Transverse colon (tissue), 4 donors: ENCODE data around the gene TMEM89. TPM values are rescaled to one million over a fixed set of nuclear protein-coding genes. Genes with fewer than 3 reads are reported as not detected.

Experiments used
- DNase-seq: peaks from one replicate; pipeline ENCODE4 v3.0.0-alpha.2; 2019
- H3K27ac ChIP-seq, 4 donors: fragments of 200-600 bp; sonication (generic); 2 replicates each; pipeline ENCODE4 v1.5.1; 2016 to 2018; ENCODE audit warnings: inconsistent platforms in 4 of 4
- H3K27me3 ChIP-seq: fragments of 200-600 bp; sonication (generic); 2 replicates; pipeline ENCODE4 v1.5.1; 2017; ENCODE audit warnings: inconsistent platforms
- H3K36me3 ChIP-seq, 4 donors: fragments of 200-600 bp; sonication (generic); 2 replicates each; pipeline ENCODE4 v1.5.1; 2017 to 2019; ENCODE audit warnings: inconsistent platforms in 4 of 4
- H3K4me1 ChIP-seq, 4 donors: fragments of 200-600 bp; sonication (generic); 2 replicates each; pipeline ENCODE4 v1.5.1; 2017 to 2020; ENCODE audit warnings: inconsistent platforms in 4 of 4
- H3K4me3 ChIP-seq, 4 donors: fragments of 200-600 bp; sonication (generic); 1 replicate in 1 of 4; 2 replicates in 3 of 4; pipeline versions ENCODE4 v1.5.1 to v1.6.1; 2017 to 2019; ENCODE audit warnings: inconsistent platforms in 4 of 4
- H3K9me3 ChIP-seq, 2 donors: fragments of 200-600 bp; sonication (generic); 2 replicates each; pipeline ENCODE4 v1.5.1; 2017 to 2019; ENCODE audit warnings: inconsistent platforms in 2 of 2
- CTCF ChIP-seq, 5 experiments: fragments of 200-600 bp in 3 of 5; fragments of 450-650 bp in 2 of 5; sonication (generic) in 3 of 5; IDR thresholded peaks; 1 replicate in 2 of 5; 2 replicates in 3 of 5; pipeline ENCODE4 v1.5.1; 2016 to 2017; ENCODE audit warnings: antibody characterized with exemption in 5 of 5, inconsistent platforms in 3 of 5, mild to moderate bottlenecking in 2 of 5, moderate library complexity in 1 of 5
- EP300 ChIP-seq: sonication (generic); formaldehyde crosslinking; IDR thresholded peaks from one replicate; pipeline ENCODE4 v1.6.1; 2017; ENCODE audit warnings: antibody characterized with exemption, low read depth
- POLR2A ChIP-seq: fragments of 450-650 bp; IDR thresholded peaks from one replicate; pipeline ENCODE4 v1.6.1; 2016; ENCODE audit warnings: antibody characterized with exemption, mild to moderate bottlenecking, moderate library complexity
- POLR2AphosphoS5 ChIP-seq, 3 donors: sonication (generic); formaldehyde crosslinking; IDR thresholded peaks; one replicate each; pipeline ENCODE4 v1.6.1; 2016; ENCODE audit warnings: antibody characterized with exemption in 3 of 3
- WGBS, 2 donors: methylation state at CpG; one replicate each; pipeline ENCODE4 v1.1.5; 2018; ENCODE audit warnings: low coverage in 1 of 2; 5-methylcytosine and 5-hydroxymethylcytosine counted together
- in situ Hi-C, 4 donors: fragments of 200-750 bp; cut with MboI; loops; one replicate each; pipeline versions ENCODE4 v1.15.0 to v1.15.1; 2017; ENCODE audit warnings: low sequenced_read_pairs in 3 of 4, low pct_ligation_motif_present in 1 of 4, low pct_unique_long_range_greater_than_20kb in 1 of 4
- intact Hi-C: fragments of 100-400 bp; cut with DNase I; formaldehyde crosslinking; loops from one replicate; pipeline ENCODE4 v1.15.1; 2023; ENCODE audit warnings: low total_unique reads
- total RNA-seq, 4 donors: library from RNA; depleted of rRNA; stranded (reverse); fragments of >200 nt; gene quantifications; one replicate each; pipeline ENCODE4 v1.1.0, GENCODE V29; 2016

TMEM89 gene
- total RNA-seq, 4 donors from 2014 or later, result 13.1 TPM; not detected in 3

- no peaks in the 10 kb centered on the region for H3K9me3 ChIP-seq
- TF ChIP-seq CTCF (IDR thresholded peaks at IDR 0.05) (no peak), POLR2AphosphoS5 (IDR thresholded peaks at IDR 0.05) (no peak), POLR2A (no peak), EP300 (no peak)
- no peaks in the 10 kb centered on the region for H3K36me3 ChIP-seq
- intact Hi-C loops, result no loop called here
- no peaks in the 10 kb centered on the region for H3K27me3 ChIP-seq
- no peaks in the 10 kb centered on the region for H3K4me1 ChIP-seq
- H3K27ac ChIP-seq, result no peak overlapping the region
- WGBS, 2 donors, result 80% methylated on average over 8 of the region's 8 CpGs; no CpG with 5 or more reads in 1 of the 2 donors
- in situ Hi-C loops, result no loop called here
- H3K4me3 ChIP-seq, result no peak overlapping the region
- DNase-seq, result no peak
Measured at GRCh38 chr3:48585411-48585810, 36.2 kb downstream of the TMEM89 start.

- Histone ChIP-seq H3K9me3 (no peaks in the 10 kb centered on the region), H3K36me3 (no peaks in the 10 kb centered on the region), H3K27me3 (no peaks in the 10 kb centered on the region), H3K4me1 (no peaks in the 10 kb centered on the region), H3K27ac (no peak overlapping the region), H3K4me3 (no peak overlapping the region)
- in situ Hi-C loops, result no loop called here
- no peak for TF ChIP-seq POLR2AphosphoS5 (IDR thresholded peaks at IDR 0.05)
- no peak for TF ChIP-seq POLR2A
- no peak for TF ChIP-seq CTCF (IDR thresholded peaks at IDR 0.05)
- no peak for TF ChIP-seq EP300
- DNase-seq, result no peak
- WGBS, 2 donors, result 70% methylated on average over 9 of the region's 9 CpGs; no CpG with 5 or more reads in 1 of the 2 donors
- intact Hi-C loops, result no loop called here
Measured at GRCh38 chr3:48584836-48585235, 36.7 kb downstream of the TMEM89 start.

GRCh38 chr3:48581621-48582481 lies 39.7 kb downstream of the TMEM89 start:
- Histone ChIP-seq H3K9me3 (no peaks in the 10 kb centered on the region), H3K36me3 (no peaks in the 10 kb centered on the region), H3K4me1 (no peaks in the 10 kb centered on the region), H3K27ac (no peak overlapping the region), H3K4me3 (no peak overlapping the region), H3K27me3 (no peaks in the 10 kb centered on the region)
- intact Hi-C loops (no loop called here), in situ Hi-C loops (no loop called here)
- 85% methylated on average over 14 of the region's 14 CpGs; no CpG with 5 or more reads in 1 of the 2 donors for WGBS, 2 donors
- no peak for DNase-seq
- no peak for TF ChIP-seq POLR2A
- no peak for TF ChIP-seq EP300
- no peak for TF ChIP-seq CTCF (IDR thresholded peaks at IDR 0.05)
- TF ChIP-seq POLR2AphosphoS5 (IDR thresholded peaks at IDR 0.05), result no peak

GRCh38 chr3:48576647-48577046 lies 44.9 kb downstream of the TMEM89 start:
- DNase-seq, result no peak
- in situ Hi-C loops, result no loop called here
- Histone ChIP-seq H3K27ac (no peak overlapping the region), H3K27me3 (no peaks in the 10 kb centered on the region), H3K36me3 (no peaks in the 10 kb centered on the region), H3K9me3 (no peaks in the 10 kb centered on the region), H3K4me3 (no peak overlapping the region), H3K4me1 (no peaks in the 10 kb centered on the region)
- 75% methylated on average over 2 of the region's 4 CpGs; no CpG with 5 or more reads in 1 of the 2 donors for WGBS, 2 donors
- TF ChIP-seq POLR2AphosphoS5 (IDR thresholded peaks at IDR 0.05) (no peak), CTCF (IDR thresholded peaks at IDR 0.05) (no peak), POLR2A (no peak), EP300 (no peak)
- intact Hi-C loops, result no loop called here
